B cell (primary cell): Measurements from ENCODE around the gene TRIM2. TPM values are rescaled to one million over a fixed set of nuclear protein-coding genes. Genes with fewer than 3 reads are reported as not detected.

Experiments used
- ATAC-seq: fragments of 200-7000 bp; cut with Tn5 transposase; one replicate; pipeline ENCODE4 v1.10.0; 2021; ENCODE audit warnings: low read depth, mild to moderate bottlenecking, moderate number of reproducible peaks, moderate library complexity
- CTCF ChIA-PET: fragments of 350-600 bp; sonication (Branson Sonifier 250); formaldehyde crosslinking; loops from one replicate; lab custom pipeline; 2021; ENCODE audit warnings: antibody characterized with exemption, inconsistent platforms; lab: Charles Lee
- POLR2A ChIA-PET: fragments of 350-600 bp; sonication (Branson Sonifier 250); formaldehyde crosslinking; loops from one replicate; lab custom pipeline; 2021; ENCODE audit warnings: antibody characterized with exemption; lab: Charles Lee
- DNase-seq: peaks from one replicate; pipeline ENCODE4 v3.0.0; 2013
- H2AFZ ChIP-seq: 2 replicates; pipeline ENCODE4 v1.6.1; 2012; ENCODE audit warnings: mild to moderate bottlenecking, low read depth, low read length; ENCODE audit not compliant: insufficient read depth, poor library complexity, severe bottlenecking
- H3K27ac ChIP-seq, 2 donors: 1 replicate in 1 of 2; 2 replicates in 1 of 2; pipeline ENCODE4 v1.5.1; 2012 to 2013; ENCODE audit warnings: low read length in 2 of 2, mild to moderate bottlenecking in 2 of 2, moderate library complexity in 1 of 2
- H3K27me3 ChIP-seq, 4 experiments: fragments of 200-600 bp in 1 of 4; sonication (generic) in 1 of 4; replicated peaks in 1 of 4; 1 replicate in 2 of 4; 2 replicates in 2 of 4; pipeline versions ENCODE4 v1.6.1 to v1.7.0; 2013 to 2016; ENCODE audit warnings: low read length in 3 of 4, mild to moderate bottlenecking in 2 of 4, mixed read lengths in 1 of 4, moderate library complexity in 1 of 4; ENCODE audit not compliant: insufficient read depth in 4 of 4, control insufficient read depth in 3 of 4; ENCODE audit errors: control extremely low read depth in 1 of 4
- H3K36me3 ChIP-seq, 2 experiments: replicated peaks in 1 of 2; 1 replicate in 1 of 2; 2 replicates in 1 of 2; pipeline versions ENCODE4 v1.6.1 to v1.7.1; 2013; ENCODE audit warnings: low read length in 1 of 2; ENCODE audit not compliant: insufficient read depth in 2 of 2, control insufficient read depth in 1 of 2; ENCODE audit errors: control extremely low read depth in 1 of 2, extremely low read depth in 1 of 2
- H3K4me1 ChIP-seq, 2 donors: fragments of 200-600 bp in 1 of 2; sonication (generic) in 1 of 2; 1 replicate in 1 of 2; 2 replicates in 1 of 2; pipeline versions ENCODE4 v1.5.1 to v1.6.1; 2013 to 2017; ENCODE audit warnings: low read length in 2 of 2; ENCODE audit not compliant: control insufficient read depth in 2 of 2, insufficient read depth in 2 of 2
- H3K4me2 ChIP-seq: replicated peaks from 2 replicates; pipeline ENCODE3; 2012; ENCODE audit warnings: mild to moderate bottlenecking, low read depth, low read length; ENCODE audit not compliant: poor library complexity, severe bottlenecking
- H3K4me3 ChIP-seq, 5 experiments: fragments of 200-600 bp in 1 of 5; sonication (generic) in 1 of 5; 1 replicate in 3 of 5; 2 replicates in 2 of 5; pipeline versions ENCODE4 v1.5.1 to v1.7.0; 2011 to 2016; ENCODE audit warnings: low read length in 4 of 5, mild to moderate bottlenecking in 4 of 5, low read depth in 2 of 5, control low read depth in 1 of 5, moderate library complexity in 1 of 5; ENCODE audit not compliant: insufficient read depth in 1 of 5; ENCODE audit errors: control extremely low read depth in 1 of 5, extremely low read depth in 1 of 5
- H3K79me2 ChIP-seq: fragments of 200-600 bp; sonication (generic); one replicate; pipeline ENCODE4 v1.6.0; 2016; ENCODE audit warnings: low read length; ENCODE audit not compliant: control insufficient read depth, insufficient read depth
- H3K9ac ChIP-seq: fragments of 200-600 bp; sonication (generic); 2 replicates; pipeline ENCODE4 v1.6.1; 2017; ENCODE audit warnings: mild to moderate bottlenecking, low read length, moderate library complexity
- H3K9me3 ChIP-seq, 3 donors: one replicate each; pipeline versions ENCODE4 v1.6.1 to v1.7.1; 2013; ENCODE audit warnings: low read length in 2 of 3; ENCODE audit not compliant: control insufficient read depth in 2 of 3, insufficient read depth in 1 of 3; ENCODE audit errors: control extremely low read depth in 1 of 3
- H4K20me1 ChIP-seq: 2 replicates; pipeline ENCODE4 v1.6.0; 2012; ENCODE audit warnings: mild to moderate bottlenecking, low read length; ENCODE audit not compliant: insufficient read depth, control insufficient read depth, poor library complexity, severe bottlenecking
- H3K27ac Mint-ChIP-seq: one replicate; pipeline ENCODE4 v1.8.0; 2021; ENCODE audit warnings: mixed read lengths
- H3K27me3 Mint-ChIP-seq: one replicate; pipeline ENCODE4 v1.8.0; 2021; ENCODE audit warnings: mixed read lengths
- H3K4me1 Mint-ChIP-seq: one replicate; pipeline ENCODE4 v1.8.0; 2021; ENCODE audit warnings: mixed read lengths
- H3K4me3 Mint-ChIP-seq: one replicate; pipeline ENCODE4 v1.8.0; 2021; ENCODE audit warnings: mixed read lengths
- H3K9me3 Mint-ChIP-seq: one replicate; pipeline ENCODE4 v1.8.0; 2022; ENCODE audit warnings: mixed read lengths; ENCODE audit not compliant: insufficient read depth
- CTCF ChIP-seq: fragments of 200-600 bp; IDR thresholded peaks from one replicate; pipeline ENCODE4 v1.8.0; 2022; ENCODE audit warnings: antibody characterized with exemption, mild to moderate bottlenecking
- EZH2 ChIP-seq: IDR thresholded peaks from 2 replicates; pipeline ENCODE4 v1.6.1; 2012; ENCODE audit warnings: borderline replicate concordance, low read depth, mild to moderate bottlenecking, moderate library complexity, low read length; ENCODE audit not compliant: insufficient read depth, poor library complexity, severe bottlenecking
- WGBS: methylation state at CpG from one replicate; pipeline ENCODE4 v1.1.5; 2013; ENCODE audit warnings: missing lambda C conversion rate; ENCODE audit not compliant: insufficient coverage; 5-methylcytosine and 5-hydroxymethylcytosine counted together
- intact Hi-C: fragments of 100-400 bp; cut with micrococcal nuclease; formaldehyde crosslinking; loops from one replicate; pipeline ENCODE4 v1.10.0; 2022
- polyA plus RNA-seq: library from polyadenylated mRNA; depleted of rRNA; stranded (reverse); fragments of >200 nt; gene quantifications from 2 replicates; pipeline ENCODE4 v1.2.3, GENCODE V29; 2012
- total RNA-seq, 2 donors: library from RNA; stranded (reverse); fragments of 120-200 nt in 1 of 2; gene quantifications; 1 replicate in 1 of 2; 2 replicates in 1 of 2; pipeline versions ENCODE4 v1.2.3 to v1.2.4, GENCODE V29; 2013 to 2022

Gene TRIM2
- total and polyA plus RNA-seq, 2 donors (not counting 1 experiment from before 2014, with no cell fraction given) = 1.2 to 6.4 TPM

GRCh38 chr4:153346563-153346962, 142.3 kb downstream of the TRIM2 start:
- Histone ChIP-seq H3K4me2 (no peak overlapping the region), H3K4me3 (no peak overlapping the region), H3K36me3 (no peaks in the 10 kb centered on the region), H3K9me3 (no peaks in the 10 kb centered on the region), H3K9ac (no peak overlapping the region), H2AFZ (no peak overlapping the region), H3K79me2 (peaks cover 33% of the 10 kb centered on the region), H3K4me1 (peaks cover 21 to 22% of the 10 kb centered on the region in 2 donors), H4K20me1 (no peaks in the 10 kb centered on the region), H3K27ac (no peak overlapping the region), H3K27me3 (no peaks in the 10 kb centered on the region)
- H3K4me3 Mint-ChIP-seq = no peak overlapping the region
- H3K27ac Mint-ChIP-seq = no peak overlapping the region
- CTCF ChIA-PET = interaction anchor here (0.8 to 6.6 kb wide), 15 partner anchors 59 to 403 kb away, joined by 3 to 83 read pairs (median 4); partner anchors contain the start of gene TMEM131L
- no peak for DNase-seq
- TF ChIP-seq CTCF = no peak
- TF ChIP-seq EZH2 = no peak
- 89% methylated on average over 3 of the region's 5 CpGs for WGBS
- POLR2A ChIA-PET = no interaction called here
- no peaks in the 10 kb centered on the region for H3K9me3 Mint-ChIP-seq
- intact Hi-C loops = loop anchor here (5.0 kb wide), 2 partner anchors 141 to 176 kb away; no protein-coding TSS in a partner anchor
- peaks cover 37% of the 10 kb centered on the region for H3K4me1 Mint-ChIP-seq
- no peaks in the 10 kb centered on the region for H3K27me3 Mint-ChIP-seq
- no peak for ATAC-seq

DNA sequence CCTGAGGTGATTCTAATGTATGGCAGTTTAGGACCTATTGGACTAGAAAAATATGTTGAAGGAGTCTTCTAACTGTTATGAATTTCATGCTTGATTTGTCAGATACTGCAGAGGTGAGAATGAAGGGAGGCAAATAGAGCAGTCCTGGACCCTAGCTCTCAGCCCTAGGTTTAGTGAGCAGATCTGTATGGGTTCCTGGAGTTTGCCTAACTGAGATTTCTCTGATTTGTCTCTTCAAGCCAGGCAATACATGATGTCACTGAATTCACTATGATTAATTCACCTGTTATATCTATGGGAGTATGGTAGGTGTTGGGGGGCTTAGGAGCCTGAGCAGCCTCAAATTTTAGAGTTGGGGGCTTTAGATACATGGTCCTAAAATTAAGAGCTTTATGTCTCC, 142.9 kb downstream of the TRIM2 start:
- no peak overlapping the region for H3K9ac ChIP-seq
- Mint-ChIP-seq H3K4me1 (peaks cover 31% of the 10 kb centered on the region), H3K27me3 (no peaks in the 10 kb centered on the region), H3K4me3 (no peak overlapping the region), H3K9me3 (no peaks in the 10 kb centered on the region), H3K27ac (no peak overlapping the region)
- H3K9me3 ChIP-seq = no peaks in the 10 kb centered on the region
- no peak for ATAC-seq
- H3K4me1 ChIP-seq = peaks cover 16 to 17% of the 10 kb centered on the region in 2 donors
- H3K4me3 ChIP-seq = no peak overlapping the region
- no peaks in the 10 kb centered on the region for H4K20me1 ChIP-seq
- no peaks in the 10 kb centered on the region for H3K36me3 ChIP-seq
- CTCF ChIA-PET = interaction anchor here (0.6 to 6.6 kb wide), 6 partner anchors 71 to 402 kb away, joined by 3 to 83 read pairs (median 18); no protein-coding TSS in a partner anchor
- no peak for DNase-seq
- POLR2A ChIA-PET = no interaction called here
- H3K27me3 ChIP-seq = no peaks in the 10 kb centered on the region
- intact Hi-C loops = loop anchor here (5.0 kb wide), 2 partner anchors 140 to 175 kb away; no protein-coding TSS in a partner anchor
- TF ChIP-seq CTCF = no peak
- TF ChIP-seq EZH2 = no peak
- H3K4me2 ChIP-seq = no peak overlapping the region
- no peak overlapping the region for H2AFZ ChIP-seq
- no peak overlapping the region for H3K27ac ChIP-seq
- peaks cover 33% of the 10 kb centered on the region for H3K79me2 ChIP-seq
